Prostate gland (tissue), 2 donors: ENCODE data around the gene ZNF831. TPM values are rescaled to one million over a fixed set of nuclear protein-coding genes. Genes with fewer than 3 reads are reported as not detected.

Experiments
- DNase-seq: peaks from one replicate; pipeline ENCODE4 v3.0.0-alpha.2; 2019; ENCODE audit warnings: low spot score
- H3K27ac ChIP-seq, 2 donors: fragments of 200-600 bp; sonication (generic); 2 replicates each; pipeline ENCODE4 v1.5.1; 2017 to 2019
- H3K27me3 ChIP-seq: fragments of 200-600 bp; sonication (generic); replicated peaks from 2 replicates; pipeline ENCODE4 v1.5.1; 2019; ENCODE audit not compliant: insufficient read depth
- H3K36me3 ChIP-seq, 2 donors: fragments of 200-600 bp; sonication (generic); 1 replicate in 1 of 2; 2 replicates in 1 of 2; pipeline versions ENCODE4 v1.5.1 to v1.8.1; 2017 to 2019
- H3K4me1 ChIP-seq: fragments of 200-600 bp; sonication (generic); replicated peaks from 2 replicates; pipeline ENCODE4 v1.5.1; 2019
- H3K4me3 ChIP-seq, 2 donors: fragments of 200-600 bp; sonication (generic); 2 replicates each; pipeline ENCODE4 v1.5.1; 2017 to 2019
- H3K9me3 ChIP-seq: fragments of 200-600 bp; sonication (generic); 2 replicates; pipeline ENCODE4 v1.5.1; 2017
- POLR2A ChIP-seq: fragments of 450-650 bp; IDR thresholded peaks from one replicate; pipeline ENCODE4 v1.6.1; 2016; ENCODE audit warnings: antibody characterized with exemption, mild to moderate bottlenecking
- POLR2AphosphoS5 ChIP-seq: sonication (generic); formaldehyde crosslinking; IDR thresholded peaks from one replicate; pipeline ENCODE4 v1.6.1; 2017; ENCODE audit warnings: antibody characterized with exemption
- WGBS: methylation state at CpG from one replicate; pipeline ENCODE4 v1.1.5; 2018; 5-methylcytosine and 5-hydroxymethylcytosine counted together
- intact Hi-C: fragments of 100-400 bp; cut with DNase I; formaldehyde crosslinking; loops from one replicate; pipeline ENCODE4 v1.14.2; 2022
- total RNA-seq, 2 donors: library from RNA; depleted of rRNA; stranded (reverse); fragments of >200 nt; gene quantifications; one replicate each; pipeline ENCODE4 v1.1.0, GENCODE V29; 2016
- TF ChIP-seq, protein P1 (sequence below), 4 experiments: fragments of 200-600 bp in 2 of 4; fragments of 450-650 bp in 2 of 4; sonication (generic) in 2 of 4; IDR thresholded peaks; 1 replicate in 3 of 4; 2 replicates in 1 of 4; pipeline ENCODE4 v1.5.1; 2016 to 2019; ENCODE audit warnings: antibody characterized with exemption in 4 of 4, mild to moderate bottlenecking in 2 of 4, moderate library complexity in 2 of 4

The ZNF831 gene
- total RNA-seq, 2 donors from 2014 or later, result 0.46 to 1.1 TPM

DNA sequence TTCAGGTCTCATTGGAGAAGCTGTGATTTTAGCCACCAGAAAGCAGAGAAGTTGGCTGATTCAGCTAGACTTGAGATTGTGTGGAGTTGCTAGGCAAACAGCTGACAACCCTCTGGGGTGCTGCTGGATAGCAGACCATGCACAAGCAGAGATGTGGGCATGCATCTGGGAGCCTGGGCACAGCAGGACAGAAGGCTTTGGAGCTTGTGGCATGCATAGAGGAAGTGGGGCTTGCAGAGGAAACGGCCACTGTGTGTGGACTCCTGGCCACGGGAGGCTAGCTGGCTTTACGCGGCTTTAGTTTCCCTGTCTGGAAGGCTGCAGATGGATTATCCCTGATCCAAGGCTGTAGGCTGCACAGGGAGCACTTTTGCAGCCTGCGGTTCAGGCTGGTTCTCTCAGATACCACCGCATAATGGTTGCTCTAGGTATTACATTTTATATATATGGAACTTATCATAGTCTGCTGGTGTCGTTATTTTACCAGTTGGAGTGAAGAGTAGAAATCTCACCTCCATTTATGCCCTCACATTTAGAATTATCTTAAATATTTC lies 10.4 kb downstream of the ZNF831 start:
- DNase-seq, result no peak
- 92% methylated on average over 7 of the region's 7 CpGs for whole genome bisulfite sequencing
- Histone ChIP-seq H3K27me3 (no peaks in the 10 kb centered on the region), H3K4me3 (no peak overlapping the region), H3K27ac (no peak overlapping the region), H3K36me3 (no peaks in the 10 kb centered on the region), H3K9me3 (no peaks in the 10 kb centered on the region), H3K4me1 (no peaks in the 10 kb centered on the region)
- intact Hi-C loops, result no loop called here
- TF ChIP-seq, protein P1, sequence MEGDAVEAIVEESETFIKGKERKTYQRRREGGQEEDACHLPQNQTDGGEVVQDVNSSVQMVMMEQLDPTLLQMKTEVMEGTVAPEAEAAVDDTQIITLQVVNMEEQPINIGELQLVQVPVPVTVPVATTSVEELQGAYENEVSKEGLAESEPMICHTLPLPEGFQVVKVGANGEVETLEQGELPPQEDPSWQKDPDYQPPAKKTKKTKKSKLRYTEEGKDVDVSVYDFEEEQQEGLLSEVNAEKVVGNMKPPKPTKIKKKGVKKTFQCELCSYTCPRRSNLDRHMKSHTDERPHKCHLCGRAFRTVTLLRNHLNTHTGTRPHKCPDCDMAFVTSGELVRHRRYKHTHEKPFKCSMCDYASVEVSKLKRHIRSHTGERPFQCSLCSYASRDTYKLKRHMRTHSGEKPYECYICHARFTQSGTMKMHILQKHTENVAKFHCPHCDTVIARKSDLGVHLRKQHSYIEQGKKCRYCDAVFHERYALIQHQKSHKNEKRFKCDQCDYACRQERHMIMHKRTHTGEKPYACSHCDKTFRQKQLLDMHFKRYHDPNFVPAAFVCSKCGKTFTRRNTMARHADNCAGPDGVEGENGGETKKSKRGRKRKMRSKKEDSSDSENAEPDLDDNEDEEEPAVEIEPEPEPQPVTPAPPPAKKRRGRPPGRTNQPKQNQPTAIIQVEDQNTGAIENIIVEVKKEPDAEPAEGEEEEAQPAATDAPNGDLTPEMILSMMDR (IDR thresholded peaks at IDR 0.05), result no peak
- TF ChIP-seq POLR2AphosphoS5 (no peak), POLR2A (no peak)

DNA sequence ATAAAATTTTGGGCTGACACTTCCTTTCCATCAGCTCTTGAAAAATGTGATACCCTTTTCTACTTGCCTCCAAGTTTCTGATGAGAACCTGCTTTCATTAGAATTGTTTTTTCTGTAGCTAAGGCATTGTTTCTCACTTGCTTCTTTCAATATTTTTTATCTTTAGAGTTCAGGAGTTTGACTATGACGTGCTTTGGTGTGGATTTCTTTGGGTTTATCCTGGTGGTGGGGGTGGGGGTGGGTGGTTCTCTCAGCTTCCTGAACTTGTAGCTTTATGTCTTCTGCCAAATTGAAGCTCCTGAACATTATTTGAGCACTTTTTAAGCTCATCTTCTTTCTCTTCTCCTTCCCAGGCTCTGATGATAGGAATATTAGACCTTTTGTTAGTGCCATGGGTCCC lies 11.4 kb downstream of the ZNF831 start:
- intact Hi-C loops, result no loop called here
- WGBS, result 65% methylated on average over 1 of the region's 1 CpG
- TF ChIP-seq, protein P1 (IDR thresholded peaks at IDR 0.05), result no peak
- TF ChIP-seq POLR2AphosphoS5 (no peak), POLR2A (no peak)
- Histone ChIP-seq H3K27me3 (no peaks in the 10 kb centered on the region), H3K27ac (no peak overlapping the region), H3K4me3 (no peak overlapping the region), H3K4me1 (no peaks in the 10 kb centered on the region), H3K36me3 (no peaks in the 10 kb centered on the region), H3K9me3 (no peaks in the 10 kb centered on the region)
- no peak for DNase-seq

DNA sequence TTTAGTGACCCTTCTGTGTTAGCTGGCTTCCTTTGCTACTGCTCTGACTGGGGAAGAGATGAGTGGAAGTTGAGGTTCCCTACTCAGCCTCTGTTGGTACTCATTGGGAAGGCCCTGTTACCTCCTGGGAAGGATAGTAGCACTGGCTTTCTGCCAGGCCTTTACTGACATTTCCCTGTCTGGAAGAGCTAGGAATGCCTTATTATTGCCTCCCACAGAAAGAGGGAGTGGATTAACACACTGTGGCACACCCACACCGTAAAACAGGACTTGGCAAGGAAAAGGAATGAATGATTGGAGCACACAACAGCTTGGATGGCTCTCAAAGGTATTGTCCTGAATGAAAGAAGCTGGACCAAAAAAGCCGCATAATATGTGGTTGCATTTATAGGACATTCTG lies 12.2 kb downstream of the ZNF831 start:
- H3K27me3 ChIP-seq, result no peaks in the 10 kb centered on the region
- no peaks in the 10 kb centered on the region for H3K36me3 ChIP-seq
- H3K9me3 ChIP-seq, result no peaks in the 10 kb centered on the region
- H3K4me1 ChIP-seq, result no peaks in the 10 kb centered on the region
- H3K4me3 ChIP-seq, result no peak overlapping the region
- no peak for DNase-seq
- WGBS, result 26% methylated on average over 2 of the region's 2 CpGs
- TF ChIP-seq POLR2A (no peak), POLR2AphosphoS5 (peak; percentile 21)
- TF ChIP-seq, protein P1 (IDR thresholded peaks at IDR 0.05), result no peak
- intact Hi-C loops, result no loop called here
- H3K27ac ChIP-seq, result no peak overlapping the region

DNA sequence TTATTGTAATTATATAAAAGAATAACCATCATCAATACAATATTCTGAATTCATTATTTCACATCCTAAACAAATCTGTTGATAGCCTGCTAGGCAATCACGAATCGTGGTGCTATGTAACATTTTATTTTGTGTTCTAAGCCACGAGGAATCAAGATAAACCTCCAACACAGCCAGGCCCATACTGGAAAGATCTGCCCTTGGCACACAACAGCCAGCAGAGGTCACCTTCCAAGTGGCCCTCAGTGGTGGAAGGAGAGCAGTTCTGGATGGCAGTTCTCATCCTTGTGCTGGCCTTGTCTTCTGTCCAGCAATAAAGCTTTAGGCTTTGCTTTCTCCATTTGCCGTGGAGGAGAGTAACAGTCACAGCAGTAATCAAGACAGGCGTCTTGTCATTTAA lies 13.2 kb downstream of the ZNF831 start:
- WGBS, result 92% methylated on average over 5 of the region's 5 CpGs
- no peaks in the 10 kb centered on the region for H3K4me1 ChIP-seq
- no peak for DNase-seq
- no peak overlapping the region for H3K27ac ChIP-seq
- H3K4me3 ChIP-seq, result no peak overlapping the region
- intact Hi-C loops, result no loop called here
- no peaks in the 10 kb centered on the region for H3K36me3 ChIP-seq
- TF ChIP-seq POLR2A, result no peak
- no peak for TF ChIP-seq POLR2AphosphoS5
- TF ChIP-seq, protein P1 (IDR thresholded peaks at IDR 0.05), result no peak
- no peaks in the 10 kb centered on the region for H3K27me3 ChIP-seq
- H3K9me3 ChIP-seq, result no peaks in the 10 kb centered on the region
